Parathyroid adenoma (tissue), 2 donors: Measurements from ENCODE around the gene SLC39A1.

ENCODE experiments used
- H2AFZ ChIP-seq: fragments of 300-600 bp; sonication (generic); one replicate; pipeline ENCODE4 v1.7.0; 2017; ENCODE audit warnings: antibody characterized with exemption, mild to moderate bottlenecking
- H3K27ac ChIP-seq: fragments of 300-600 bp; sonication (generic); one replicate; pipeline ENCODE4 v1.7.0; 2017
- H3K27me3 ChIP-seq: fragments of 300-600 bp; sonication (generic); one replicate; pipeline ENCODE4 v1.7.0; 2017; ENCODE audit warnings: low read length; ENCODE audit not compliant: control insufficient read depth, insufficient read depth
- H3K36me3 ChIP-seq: fragments of 300-600 bp; sonication (generic); one replicate; pipeline ENCODE4 v1.7.0; 2017; ENCODE audit warnings: low read length; ENCODE audit not compliant: control insufficient read depth, insufficient read depth
- H3K4me1 ChIP-seq: fragments of 300-600 bp; sonication (generic); one replicate; pipeline ENCODE4 v1.7.0; 2017; ENCODE audit warnings: control low read depth
- H3K4me2 ChIP-seq: fragments of 300-600 bp; sonication (generic); one replicate; pipeline ENCODE4 v1.7.0; 2017; ENCODE audit warnings: low read length
- H3K4me3 ChIP-seq: fragments of 300-600 bp; sonication (generic); one replicate; pipeline ENCODE4 v1.7.0; 2017; ENCODE audit warnings: low read depth, low read length
- H3K79me2 ChIP-seq: fragments of 300-600 bp; sonication (generic); one replicate; pipeline ENCODE4 v1.7.0; 2017; ENCODE audit warnings: control low read depth
- H3K9ac ChIP-seq: fragments of 300-600 bp; sonication (generic); one replicate; pipeline ENCODE4 v1.7.0; 2017; ENCODE audit warnings: mild to moderate bottlenecking
- H3K9me3 ChIP-seq: fragments of 300-600 bp; sonication (generic); one replicate; pipeline ENCODE4 v1.7.0; 2017; ENCODE audit warnings: low read length; ENCODE audit not compliant: control insufficient read depth
- CTCF ChIP-seq: fragments of 300-600 bp; sonication (generic); IDR thresholded peaks from one replicate; pipeline ENCODE4 v1.7.0; 2017; ENCODE audit warnings: antibody characterized with exemption, mild to moderate bottlenecking
- donor health status: primary hyperparathyroidism.

The SLC39A1 gene

GRCh38 chr1:153946622-153947241 is 16.6 kb downstream of the SLC39A1 start, which contains the start of gene DENND4B:
TSS of gene DENND4B (minus strand) at chr1:153946718. CDS start at chr1:153944374, 2,344 bp downstream.
- no peaks in the 10 kb centered on the region for H3K79me2 ChIP-seq
- no peaks in the 10 kb centered on the region for H3K9me3 ChIP-seq
- no peaks in the 10 kb centered on the region for H3K27me3 ChIP-seq
- TF ChIP-seq CTCF: peak; percentile 89
- no peaks in the 10 kb centered on the region for H3K36me3 ChIP-seq
- no peaks in the 10 kb centered on the region for H3K4me1 ChIP-seq
- H3K9ac ChIP-seq: no peak within 1 kb of the TSS
- H3K4me3 ChIP-seq: peak within 1 kb of the TSS; percentile 78
- H3K27ac ChIP-seq: peak within 1 kb of the TSS; percentile 80
- peak within 1 kb of the TSS; percentile 61 for H2AFZ ChIP-seq
- peak within 1 kb of the TSS; percentile 87 for H3K4me2 ChIP-seq

- Histone ChIP-seq H3K27ac (peak overlapping the region; percentile 80), H3K36me3 (no peaks in the 10 kb centered on the region), H3K4me2 (peak overlapping the region; percentile 87), H3K79me2 (no peaks in the 10 kb centered on the region), H3K27me3 (no peaks in the 10 kb centered on the region), H3K4me1 (no peaks in the 10 kb centered on the region), H3K4me3 (peak overlapping the region; percentile 78), H2AFZ (peak overlapping the region; percentile 61), H3K9ac (no peak overlapping the region), H3K9me3 (no peaks in the 10 kb centered on the region)
- TF ChIP-seq CTCF: no peak
Measured at GRCh38 chr1:153945795-153946621, 17.3 kb downstream of the SLC39A1 start.

- peak overlapping the region; percentile 61 for H2AFZ ChIP-seq
- no peaks in the 10 kb centered on the region for H3K9me3 ChIP-seq
- peak overlapping the region; percentile 87 for H3K4me2 ChIP-seq
- H3K79me2 ChIP-seq: no peaks in the 10 kb centered on the region
- no peaks in the 10 kb centered on the region for H3K36me3 ChIP-seq
- H3K9ac ChIP-seq: no peak overlapping the region
- H3K27ac ChIP-seq: peak overlapping the region; percentile 80
- H3K4me3 ChIP-seq: peak overlapping the region; percentile 78
- H3K4me1 ChIP-seq: no peaks in the 10 kb centered on the region
- TF ChIP-seq CTCF: no peak
- no peaks in the 10 kb centered on the region for H3K27me3 ChIP-seq
Measured at GRCh38 chr1:153945131-153945794, 18.1 kb downstream of the SLC39A1 start.

GRCh38 chr1:153944827-153945117 is 18.6 kb downstream of the SLC39A1 start:
- Histone ChIP-seq H3K27me3 (no peaks in the 10 kb centered on the region), H2AFZ (no peak overlapping the region), H3K9me3 (no peaks in the 10 kb centered on the region), H3K4me3 (peak overlapping the region; percentile 78), H3K27ac (peak overlapping the region; percentile 80), H3K79me2 (no peaks in the 10 kb centered on the region), H3K9ac (no peak overlapping the region), H3K4me2 (peak overlapping the region; percentile 14), H3K4me1 (no peaks in the 10 kb centered on the region), H3K36me3 (no peaks in the 10 kb centered on the region)
- no peak for TF ChIP-seq CTCF
